Prostate gland (tissue), 2 donors: ENCODE results near the gene TBCK. TPM values are rescaled to one million over a fixed set of nuclear protein-coding genes. Genes with fewer than 3 reads are reported as not detected.

Experiments
- DNase-seq: peaks from one replicate; pipeline ENCODE4 v3.0.0-alpha.2; 2019; ENCODE audit warnings: low spot score
- H3K27ac ChIP-seq, 2 donors: fragments of 200-600 bp; sonication (generic); 2 replicates each; pipeline ENCODE4 v1.5.1; 2017 to 2019
- H3K27me3 ChIP-seq: fragments of 200-600 bp; sonication (generic); replicated peaks from 2 replicates; pipeline ENCODE4 v1.5.1; 2019; ENCODE audit not compliant: insufficient read depth
- H3K36me3 ChIP-seq, 2 donors: fragments of 200-600 bp; sonication (generic); 1 replicate in 1 of 2; 2 replicates in 1 of 2; pipeline versions ENCODE4 v1.5.1 to v1.8.1; 2017 to 2019
- H3K4me1 ChIP-seq: fragments of 200-600 bp; sonication (generic); replicated peaks from 2 replicates; pipeline ENCODE4 v1.5.1; 2019
- H3K4me3 ChIP-seq, 2 donors: fragments of 200-600 bp; sonication (generic); 2 replicates each; pipeline ENCODE4 v1.5.1; 2017 to 2019
- H3K9me3 ChIP-seq: fragments of 200-600 bp; sonication (generic); 2 replicates; pipeline ENCODE4 v1.5.1; 2017
- CTCF ChIP-seq, 4 experiments: fragments of 200-600 bp in 2 of 4; fragments of 450-650 bp in 2 of 4; sonication (generic) in 2 of 4; IDR thresholded peaks; 1 replicate in 3 of 4; 2 replicates in 1 of 4; pipeline ENCODE4 v1.5.1; 2016 to 2019; ENCODE audit warnings: antibody characterized with exemption in 4 of 4, mild to moderate bottlenecking in 2 of 4, moderate library complexity in 2 of 4
- POLR2A ChIP-seq: fragments of 450-650 bp; IDR thresholded peaks from one replicate; pipeline ENCODE4 v1.6.1; 2016; ENCODE audit warnings: antibody characterized with exemption, mild to moderate bottlenecking
- POLR2AphosphoS5 ChIP-seq: sonication (generic); formaldehyde crosslinking; IDR thresholded peaks from one replicate; pipeline ENCODE4 v1.6.1; 2017; ENCODE audit warnings: antibody characterized with exemption
- WGBS: methylation state at CpG from one replicate; pipeline ENCODE4 v1.1.5; 2018; 5-methylcytosine and 5-hydroxymethylcytosine counted together
- intact Hi-C: fragments of 100-400 bp; cut with DNase I; formaldehyde crosslinking; loops from one replicate; pipeline ENCODE4 v1.14.2; 2022
- total RNA-seq, 2 donors: library from RNA; depleted of rRNA; stranded (reverse); fragments of >200 nt; gene quantifications; one replicate each; pipeline ENCODE4 v1.1.0, GENCODE V29; 2016

TBCK gene
- total RNA-seq, 2 donors from 2014 or later, result 29.8 to 32.3 TPM

- Histone ChIP-seq H3K4me3 (no peak overlapping the region), H3K4me1 (no peaks in the 10 kb centered on the region), H3K27me3 (no peaks in the 10 kb centered on the region), H3K9me3 (no peaks in the 10 kb centered on the region), H3K36me3 (no peaks in the 10 kb centered on the region), H3K27ac (no peak overlapping the region)
- TF ChIP-seq POLR2AphosphoS5 (no peak), CTCF (IDR thresholded peaks at IDR 0.05) (no peak), POLR2A (no peak)
- intact Hi-C loops, result loop anchor here (10.0 kb wide), 1 partner anchor 267 kb away; the partner anchor contains the start of gene NPNT
- 99% methylated on average over 3 of the region's 3 CpGs for WGBS
- DNase-seq, result no peak
Measured at GRCh38 chr4:106162278-106162677, 153.7 kb downstream of the TBCK start.

- H3K9me3 ChIP-seq, result no peaks in the 10 kb centered on the region
- H3K36me3 ChIP-seq, result no peaks in the 10 kb centered on the region
- DNase-seq, result no peak
- no peak overlapping the region for H3K4me3 ChIP-seq
- intact Hi-C loops, result loop anchor here (10.0 kb wide), 1 partner anchor 266 kb away; the partner anchor contains the start of gene NPNT
- no peaks in the 10 kb centered on the region for H3K4me1 ChIP-seq
- 95% methylated on average over 2 of the region's 2 CpGs for WGBS
- no peaks in the 10 kb centered on the region for H3K27me3 ChIP-seq
- no peak for TF ChIP-seq POLR2AphosphoS5
- TF ChIP-seq POLR2A, result no peak
- H3K27ac ChIP-seq, result no peak overlapping the region
Measured at GRCh38 chr4:106160560-106160959, 155.4 kb downstream of the TBCK start.

- WGBS, result 99% methylated on average over 2 of the region's 2 CpGs
- H3K27me3 ChIP-seq, result no peaks in the 10 kb centered on the region
- H3K36me3 ChIP-seq, result peaks cover 0 to 4% of the 10 kb centered on the region in 2 donors
- no peaks in the 10 kb centered on the region for H3K4me1 ChIP-seq
- TF ChIP-seq POLR2AphosphoS5 (no peak), CTCF (IDR thresholded peaks at IDR 0.05) (no peak), POLR2A (no peak)
- H3K27ac ChIP-seq, result no peak overlapping the region
- no peaks in the 10 kb centered on the region for H3K9me3 ChIP-seq
- DNase-seq, result no peak
- intact Hi-C loops, result no loop called here
- H3K4me3 ChIP-seq, result no peak overlapping the region
Measured at GRCh38 chr4:106149911-106150310, 166.1 kb downstream of the TBCK start.

GRCh38 chr4:106149026-106149425, 167.0 kb downstream of the TBCK start:
- Histone ChIP-seq H3K27me3 (no peaks in the 10 kb centered on the region), H3K27ac (no peak overlapping the region), H3K9me3 (no peaks in the 10 kb centered on the region), H3K4me1 (no peaks in the 10 kb centered on the region), H3K36me3 (peaks cover 0 to 4% of the 10 kb centered on the region in 2 donors), H3K4me3 (no peak overlapping the region)
- 83% methylated on average over 1 of the region's 1 CpG for WGBS
- no peak for DNase-seq
- TF ChIP-seq POLR2A (no peak), CTCF (IDR thresholded peaks at IDR 0.05) (no peak), POLR2AphosphoS5 (no peak)
- intact Hi-C loops, result no loop called here

DNA sequence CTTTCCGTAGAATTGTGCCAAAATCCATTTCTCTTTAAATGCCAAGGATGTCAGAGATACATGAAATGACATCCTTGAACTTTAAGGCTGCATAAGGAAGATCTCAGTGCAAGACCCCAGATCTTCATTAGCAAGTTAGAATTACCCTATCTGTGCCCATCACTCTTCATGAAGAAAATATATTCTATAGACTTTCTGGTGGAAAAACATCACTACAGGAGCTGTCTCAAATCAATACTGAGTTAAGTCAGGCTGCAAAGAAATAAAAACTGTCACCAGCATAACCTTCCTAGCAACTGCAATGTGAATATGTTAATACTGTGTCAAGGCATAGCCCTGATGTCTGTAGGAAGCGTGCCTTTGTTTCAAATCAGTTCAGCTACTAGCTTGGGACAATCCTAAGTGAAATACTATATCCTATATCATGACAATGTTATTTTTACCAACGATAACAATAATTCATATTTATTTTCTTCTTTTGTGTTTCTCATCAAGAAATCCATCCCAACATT, 173.3 kb downstream of the TBCK start:
- no peaks in the 10 kb centered on the region for H3K27me3 ChIP-seq
- H3K4me1 ChIP-seq, result no peaks in the 10 kb centered on the region
- H3K9me3 ChIP-seq, result no peaks in the 10 kb centered on the region
- no peak for DNase-seq
- WGBS, result 77% methylated on average over 3 of the region's 3 CpGs
- intact Hi-C loops, result no loop called here
- H3K27ac ChIP-seq, result no peak overlapping the region
- no peak overlapping the region for H3K4me3 ChIP-seq
- no peaks in the 10 kb centered on the region for H3K36me3 ChIP-seq
- TF ChIP-seq CTCF (IDR thresholded peaks at IDR 0.05) (no peak), POLR2A (no peak), POLR2AphosphoS5 (no peak)
